Lower leg skin (tissue), 3 donors: ENCODE measurements around the gene TUFT1.

Source experiments
- CTCF ChIP-seq, 3 donors: fragments of 450-650 bp; IDR thresholded peaks; one replicate each; pipeline ENCODE4 v1.5.1; 2016; ENCODE audit warnings: antibody characterized with exemption in 3 of 3, mild to moderate bottlenecking in 3 of 3, moderate library complexity in 2 of 3
- POLR2A ChIP-seq, 2 donors: fragments of 450-650 bp; IDR thresholded peaks; one replicate each; pipeline ENCODE4 v1.6.1; 2016 to 2017; ENCODE audit warnings: antibody characterized with exemption in 2 of 2, mild to moderate bottlenecking in 1 of 2, moderate library complexity in 1 of 2

- TF ChIP-seq CTCF (IDR thresholded peaks at IDR 0.05), result no peak
- TF ChIP-seq POLR2A (IDR thresholded peaks at IDR 0.05), result no peak
These were observed 31.3 kb upstream of the TUFT1 start for GRCh38 chr1:151508833-151509232.
